Fibroblast of lung (primary cell): ENCODE measurements around the gene DNAJB11. TPM values are rescaled to one million over a fixed set of nuclear protein-coding genes. Genes with fewer than 3 reads are reported as not detected.

Experiments used
- DNase-seq, 2 donors: peaks; one replicate each; pipeline versions ENCODE4 v3.0.0 to v3.0.0-alpha.2; 2010; ENCODE audit warnings: low read depth in 2 of 2
- H2AFZ ChIP-seq: 2 replicates; pipeline ENCODE4 v1.5.1; 2012; ENCODE audit warnings: low read length, control low read depth, inconsistent platforms
- H3K27ac ChIP-seq: 2 replicates; pipeline ENCODE4 v1.5.1; 2011; ENCODE audit warnings: low read length, control low read depth; ENCODE audit not compliant: insufficient read depth
- H3K27me3 ChIP-seq: 2 replicates; pipeline ENCODE4 v1.5.1; 2011; ENCODE audit warnings: mild to moderate bottlenecking, low read length; ENCODE audit not compliant: control insufficient read depth, insufficient read depth
- H3K36me3 ChIP-seq: 2 replicates; pipeline ENCODE4 v1.5.1; 2011; ENCODE audit warnings: low read length; ENCODE audit not compliant: control insufficient read depth, insufficient read depth
- H3K4me1 ChIP-seq: 2 replicates; pipeline ENCODE4 v1.5.1; 2011; ENCODE audit warnings: low read length; ENCODE audit not compliant: control insufficient read depth, insufficient read depth; ENCODE audit errors: extremely low read depth
- H3K4me2 ChIP-seq: 2 replicates; pipeline ENCODE4 v1.5.1; 2011; ENCODE audit warnings: low read length, control low read depth; ENCODE audit not compliant: insufficient read depth; ENCODE audit errors: extremely low read depth
- H3K4me3 ChIP-seq, 4 experiments: fragments of 200-600 bp in 1 of 4; sonication (generic) in 1 of 4; replicated peaks in 1 of 4; 2 replicates each; pipeline ENCODE4 v1.5.1; 2011 to 2016; ENCODE audit warnings: low read length in 4 of 4, low read depth in 3 of 4, mild to moderate bottlenecking in 3 of 4, control low read depth in 2 of 4, inconsistent platforms in 1 of 4, mixed read lengths in 1 of 4; ENCODE audit not compliant: insufficient read depth in 1 of 4; ENCODE audit errors: control extremely low read depth in 1 of 4
- H3K79me2 ChIP-seq: 2 replicates; pipeline ENCODE4 v1.5.1; 2012; ENCODE audit warnings: mild to moderate bottlenecking, low read length, inconsistent platforms; ENCODE audit not compliant: control insufficient read depth, insufficient read depth
- H3K9ac ChIP-seq: 2 replicates; pipeline ENCODE4 v1.5.1; 2011; ENCODE audit warnings: mild to moderate bottlenecking, low read length, control low read depth; ENCODE audit not compliant: insufficient read depth
- H3K9me3 ChIP-seq: 2 replicates; pipeline ENCODE4 v1.5.1; 2012; ENCODE audit warnings: low read depth, low read length; ENCODE audit not compliant: control insufficient read depth, insufficient read depth
- H4K20me1 ChIP-seq: 2 replicates; pipeline ENCODE4 v1.5.1; 2011; ENCODE audit warnings: low read length; ENCODE audit not compliant: control insufficient read depth, insufficient read depth; ENCODE audit errors: extremely low read depth
- EZH2 ChIP-seq: IDR thresholded peaks from 2 replicates; pipeline ENCODE4 v1.5.1; 2012; ENCODE audit warnings: low read length, control low read depth, mild to moderate bottlenecking; ENCODE audit errors: missing control alignments
- polyA plus RNA-seq, 2 donors: library from polyadenylated mRNA; depleted of rRNA in 1 of 2; stranded (reverse) in 1 of 2; unstranded in 1 of 2; fragments of >200 nt; gene quantifications; 2 replicates each; pipeline ENCODE4 v1.2.1, GENCODE V29; 2011 to 2012; ENCODE audit warnings: missing spikeins in 1 of 2
- total RNA-seq: library from RNA; depleted of rRNA; stranded (reverse); fragments of >200 nt; gene quantifications from 2 replicates; pipeline ENCODE4 v1.2.1, GENCODE V29; 2014
- TF ChIP-seq, protein P1 (sequence below), 2 donors: IDR thresholded peaks in 1 of 2; conservative IDR thresholded peaks in 1 of 2; 1 replicate in 1 of 2; 2 replicates in 1 of 2; pipeline ENCODE4 v1.5.1; 2011 to 2012; ENCODE audit warnings: low read length in 2 of 2, control low read depth in 1 of 2, inconsistent platforms in 1 of 2, low read depth in 1 of 2, mild to moderate bottlenecking in 1 of 2

The DNAJB11 gene
- total and polyA plus RNA-seq, 2 donors (not counting 1 experiment from before 2014, with no cell fraction given) = 37.5 to 59.1 TPM

DNA sequence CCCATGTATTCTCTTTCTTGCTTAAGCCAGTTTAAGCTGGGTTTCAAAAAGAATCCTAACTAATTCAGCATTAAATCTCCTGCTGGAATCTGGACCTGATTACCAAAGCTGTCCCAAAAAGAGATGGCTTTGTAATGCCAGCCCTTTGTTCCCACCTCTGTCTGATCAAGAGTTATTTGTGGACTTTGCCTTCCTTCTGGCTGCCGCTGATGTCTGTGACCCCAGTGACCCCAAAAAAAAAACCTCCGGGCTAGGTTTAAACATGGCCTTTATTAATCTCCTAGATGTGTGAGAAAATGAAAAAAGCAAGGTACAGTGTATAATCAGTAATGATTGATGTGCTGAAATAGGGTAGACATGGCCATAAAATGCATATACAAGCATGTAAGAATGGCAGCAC is 47.1 kb upstream of the DNAJB11 start:
- Histone ChIP-seq H2AFZ (no peak overlapping the region), H3K4me3 (no peak overlapping the region), H3K4me1 (no peaks in the 10 kb centered on the region), H3K27me3 (no peaks in the 10 kb centered on the region), H3K36me3 (no peaks in the 10 kb centered on the region), H3K9me3 (no peaks in the 10 kb centered on the region), H4K20me1 (no peaks in the 10 kb centered on the region), H3K27ac (no peak overlapping the region), H3K79me2 (no peaks in the 10 kb centered on the region), H3K4me2 (no peak overlapping the region), H3K9ac (no peak overlapping the region)
- DNase-seq = no peak
- TF ChIP-seq EZH2 = no peak
- TF ChIP-seq, protein P1, sequence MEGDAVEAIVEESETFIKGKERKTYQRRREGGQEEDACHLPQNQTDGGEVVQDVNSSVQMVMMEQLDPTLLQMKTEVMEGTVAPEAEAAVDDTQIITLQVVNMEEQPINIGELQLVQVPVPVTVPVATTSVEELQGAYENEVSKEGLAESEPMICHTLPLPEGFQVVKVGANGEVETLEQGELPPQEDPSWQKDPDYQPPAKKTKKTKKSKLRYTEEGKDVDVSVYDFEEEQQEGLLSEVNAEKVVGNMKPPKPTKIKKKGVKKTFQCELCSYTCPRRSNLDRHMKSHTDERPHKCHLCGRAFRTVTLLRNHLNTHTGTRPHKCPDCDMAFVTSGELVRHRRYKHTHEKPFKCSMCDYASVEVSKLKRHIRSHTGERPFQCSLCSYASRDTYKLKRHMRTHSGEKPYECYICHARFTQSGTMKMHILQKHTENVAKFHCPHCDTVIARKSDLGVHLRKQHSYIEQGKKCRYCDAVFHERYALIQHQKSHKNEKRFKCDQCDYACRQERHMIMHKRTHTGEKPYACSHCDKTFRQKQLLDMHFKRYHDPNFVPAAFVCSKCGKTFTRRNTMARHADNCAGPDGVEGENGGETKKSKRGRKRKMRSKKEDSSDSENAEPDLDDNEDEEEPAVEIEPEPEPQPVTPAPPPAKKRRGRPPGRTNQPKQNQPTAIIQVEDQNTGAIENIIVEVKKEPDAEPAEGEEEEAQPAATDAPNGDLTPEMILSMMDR (conservative IDR thresholded peaks at IDR 0.05 in 1 of 2, IDR thresholded peaks at IDR 0.05 in 1 of 2; ENCODE audit: low read depth in 1 of 2, low read length in 2 of 2) = no peak

DNA sequence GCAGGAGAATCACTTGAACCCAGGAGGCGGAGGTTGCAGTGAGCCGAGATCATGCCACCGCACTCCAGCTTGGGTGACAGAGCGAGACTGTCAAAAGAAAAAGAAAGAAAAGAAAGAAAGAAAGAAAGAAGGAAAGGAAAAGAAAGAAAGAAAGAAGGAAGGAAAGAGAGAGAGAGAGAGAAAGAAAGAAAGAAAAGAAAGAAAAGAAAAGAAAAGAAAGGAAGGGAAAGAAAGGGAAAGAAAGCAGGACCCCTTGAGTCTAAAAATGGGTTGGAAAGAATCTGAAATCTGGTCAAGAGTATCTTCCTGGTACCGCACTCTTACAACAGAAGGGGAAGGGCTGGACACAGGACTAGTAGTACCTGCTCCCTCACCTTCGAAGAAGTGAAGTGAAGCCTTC is 45.9 kb upstream of the DNAJB11 start:
- no peaks in the 10 kb centered on the region for H3K79me2 ChIP-seq
- H4K20me1 ChIP-seq = no peaks in the 10 kb centered on the region
- no peak overlapping the region for H3K9ac ChIP-seq
- DNase-seq = no peak
- no peaks in the 10 kb centered on the region for H3K36me3 ChIP-seq
- H3K4me1 ChIP-seq = no peaks in the 10 kb centered on the region
- no peak for TF ChIP-seq EZH2
- H3K9me3 ChIP-seq = no peaks in the 10 kb centered on the region
- H3K4me3 ChIP-seq = no peak overlapping the region
- H2AFZ ChIP-seq = no peak overlapping the region
- no peaks in the 10 kb centered on the region for H3K27me3 ChIP-seq
- H3K27ac ChIP-seq = no peak overlapping the region
- H3K4me2 ChIP-seq = no peak overlapping the region

DNA sequence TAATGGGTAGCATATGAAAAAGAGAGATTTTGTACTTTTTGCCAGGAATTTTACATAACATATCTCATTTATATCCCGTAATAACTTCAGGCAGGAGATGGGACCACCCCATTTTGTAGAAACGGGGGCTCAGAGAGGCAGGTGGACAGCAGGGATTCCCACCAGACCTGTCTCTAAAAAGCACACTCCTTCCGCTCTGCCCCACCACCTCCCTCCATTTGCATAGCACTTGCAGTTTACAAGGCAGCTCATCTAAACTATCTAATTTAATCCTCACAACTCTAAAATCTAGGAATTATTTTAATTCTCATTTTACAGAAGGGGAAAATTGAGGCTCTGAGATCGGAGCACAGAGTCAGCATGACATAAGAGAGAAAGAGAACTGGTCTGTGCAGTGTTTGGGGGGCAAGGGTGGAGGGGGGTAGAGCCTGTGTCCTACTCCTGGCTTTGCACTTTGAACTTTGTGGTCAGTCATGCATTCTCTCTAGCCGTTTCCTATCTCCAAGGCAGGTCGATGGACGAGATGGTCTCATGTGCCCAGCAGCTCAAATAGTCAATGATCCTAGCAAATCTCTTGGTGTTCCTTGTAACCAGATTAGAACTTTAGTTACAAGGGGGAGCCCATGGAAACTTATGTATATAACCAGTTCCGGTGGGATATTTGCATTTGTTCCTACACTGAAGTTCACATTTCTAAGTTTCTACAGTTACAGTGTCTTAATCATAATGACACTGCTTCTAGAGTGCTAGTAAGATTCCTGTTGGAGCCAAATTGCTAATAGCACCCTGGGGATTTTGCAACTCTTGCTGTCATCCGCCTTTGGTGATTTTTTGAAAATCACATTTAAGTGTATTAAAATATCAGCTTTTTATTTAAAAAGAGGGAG is 44.9 kb upstream of the DNAJB11 start:
- H3K36me3 ChIP-seq = no peaks in the 10 kb centered on the region
- no peaks in the 10 kb centered on the region for H4K20me1 ChIP-seq
- TF ChIP-seq, protein P1 (conservative IDR thresholded peaks at IDR 0.05 in 1 of 2, IDR thresholded peaks at IDR 0.05 in 1 of 2; ENCODE audit: low read depth in 1 of 2, low read length in 2 of 2) = no peak
- TF ChIP-seq EZH2 = no peak
- no peak overlapping the region for H3K4me2 ChIP-seq
- H3K79me2 ChIP-seq = no peaks in the 10 kb centered on the region
- H3K27ac ChIP-seq = no peak overlapping the region
- H3K4me3 ChIP-seq = no peak overlapping the region
- no peak for DNase-seq
- H3K9ac ChIP-seq = no peak overlapping the region
- H3K4me1 ChIP-seq = no peaks in the 10 kb centered on the region
- no peak overlapping the region for H2AFZ ChIP-seq
- no peaks in the 10 kb centered on the region for H3K27me3 ChIP-seq
- no peaks in the 10 kb centered on the region for H3K9me3 ChIP-seq
